ENCODE measurements around the gene WFDC11.
"Not testable (repeated sequence)": the region's sequence is repeated elsewhere in the genome, so short reads cannot be mapped to it uniquely, and the experiment has no call there.

The WFDC11 gene

DNA sequence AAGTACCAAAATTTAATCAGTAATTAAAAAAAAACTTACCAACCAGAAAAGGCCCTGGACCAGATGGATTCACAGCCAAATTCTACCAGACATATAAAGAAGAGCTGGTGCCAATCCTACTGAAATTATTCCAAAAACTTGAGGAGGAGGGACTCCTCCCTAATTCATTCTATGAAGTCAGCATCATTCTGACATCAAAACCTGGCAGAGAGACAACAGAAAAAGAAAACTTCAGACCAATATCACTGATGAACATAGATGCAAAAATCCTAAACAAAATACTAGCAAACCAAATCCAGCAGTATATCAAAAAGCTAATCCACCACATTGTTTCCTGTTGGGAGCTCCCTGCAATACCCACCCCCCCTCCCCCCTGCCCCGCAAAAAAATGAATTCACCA lies at the start of gene WFDC11:
Gene WFDC11, minus strand, starts transcription at position 101 of the 400 bp plus-strand sequence. CDS start 19,639 bp downstream, outside the sequence.
- no peak for DNase-seq (ENCODE audit: low read depth in 2 of 2)

DNA sequence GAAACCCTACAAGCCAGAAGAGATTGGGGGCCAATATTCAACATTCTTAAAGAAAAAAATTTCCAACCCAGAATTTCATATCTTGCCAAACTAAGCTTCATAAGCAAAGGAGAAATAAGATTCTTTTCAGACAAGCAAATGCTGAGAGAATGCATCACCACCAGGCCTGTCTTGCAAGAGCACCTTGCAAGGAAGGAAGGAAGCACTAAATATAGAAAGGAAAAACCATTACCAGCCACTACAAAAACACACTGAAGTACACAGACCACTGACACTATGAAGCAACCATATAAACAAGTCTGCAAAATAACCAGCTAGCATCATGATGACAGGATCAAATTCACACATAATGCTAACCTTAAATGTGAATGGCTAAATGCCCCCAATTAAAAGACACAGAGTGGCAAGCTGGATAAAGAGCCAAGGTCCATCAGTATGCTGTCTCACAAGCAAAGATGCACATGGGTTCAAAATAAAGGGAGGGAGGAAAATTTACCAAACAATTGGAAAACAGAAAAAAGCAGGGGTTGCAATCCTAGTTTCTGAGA lies 46.2 kb upstream of the WFDC11 start:
- DNase-seq (ENCODE audit: low read depth in 2 of 2): not testable (repeated sequence)

DNA sequence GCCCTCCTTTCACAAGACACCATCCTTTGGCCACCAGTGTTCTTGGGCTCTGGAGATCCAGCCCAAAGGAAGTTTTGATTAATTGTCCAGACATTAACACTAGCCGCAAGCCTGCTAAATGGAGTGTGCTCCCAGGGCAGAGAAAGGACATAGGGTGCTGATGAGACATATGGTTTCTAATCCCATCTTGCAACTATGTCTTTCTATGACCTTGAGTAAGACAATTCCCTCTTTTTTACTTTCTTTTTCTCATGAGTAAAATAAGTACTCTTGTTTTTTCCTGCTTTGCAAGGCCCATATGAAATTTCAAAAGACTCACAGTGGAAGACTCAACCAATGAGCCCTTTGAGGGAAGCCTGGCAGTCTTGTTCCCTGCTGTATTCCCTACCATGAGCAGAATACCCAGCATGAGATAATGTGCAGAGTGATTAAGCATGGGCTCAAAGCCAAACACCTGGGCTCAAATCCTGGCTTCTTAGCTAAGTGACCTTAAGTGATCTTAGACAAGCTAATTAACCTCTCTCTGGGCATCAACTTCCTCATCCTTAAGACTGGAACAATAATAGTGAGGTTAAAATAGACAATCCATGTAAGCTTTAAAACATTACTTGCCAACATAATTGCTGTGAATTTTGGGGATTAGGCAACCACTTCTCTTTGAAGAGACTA lies 35.1 kb upstream of the WFDC11 start, which contains the start of gene WFDC10B:
Gene WFDC10B, minus strand, starts transcription at position 51 of the 669 bp plus-strand sequence. CDS start 19,027 bp downstream, outside the sequence.
- DNase-seq (ENCODE audit: low read depth in 2 of 2): no peak

DNA sequence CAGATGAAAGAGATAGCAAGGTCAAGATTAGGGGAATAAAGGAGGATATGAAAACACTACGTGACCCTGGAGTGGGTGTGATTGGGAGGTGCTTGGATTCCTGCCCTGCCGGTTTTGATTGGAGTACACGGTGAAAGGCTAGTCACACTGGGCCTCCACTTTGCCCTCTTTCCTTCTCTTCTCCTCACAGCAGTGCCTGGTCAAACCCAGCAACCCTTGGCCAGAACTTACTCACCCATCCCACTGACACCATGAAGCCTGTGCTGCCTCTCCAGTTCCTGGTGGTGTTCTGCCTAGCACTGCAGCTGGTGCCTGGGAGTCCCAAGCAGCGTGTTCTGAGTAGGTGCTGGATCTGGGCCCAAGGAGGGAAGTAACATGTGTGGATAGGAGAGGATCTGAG lies 31.8 kb upstream of the WFDC11 start, which contains the start of gene WFDC13:
Gene WFDC13, plus strand, starts transcription at position 166 of the 400 bp plus-strand sequence. Its CDS starts 86 bp downstream, at position 252.
- no peak for DNase-seq (ENCODE audit: low read depth in 2 of 2)

DNA sequence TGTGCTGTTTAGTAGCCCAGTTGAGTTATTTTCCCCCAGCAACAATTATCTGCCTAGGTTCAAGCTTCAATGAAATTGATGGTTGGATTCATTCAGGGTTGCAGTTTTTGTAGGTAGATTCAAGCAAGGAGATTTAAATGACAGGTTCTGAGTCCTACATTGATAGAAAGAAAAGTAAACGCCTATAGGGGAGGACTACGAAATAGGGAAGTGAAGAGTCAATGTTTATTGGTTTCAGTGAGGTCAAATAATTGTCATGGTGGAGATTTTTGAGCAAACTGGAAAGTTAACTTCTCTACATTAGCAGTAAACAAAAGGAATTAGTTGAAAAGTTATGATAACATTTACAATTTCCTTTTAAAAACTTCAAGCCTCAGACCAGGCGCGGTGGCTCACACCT lies 31.1 kb upstream of the WFDC11 start:
- DNase-seq (ENCODE audit: low read depth in 2 of 2): no peak

DNA sequence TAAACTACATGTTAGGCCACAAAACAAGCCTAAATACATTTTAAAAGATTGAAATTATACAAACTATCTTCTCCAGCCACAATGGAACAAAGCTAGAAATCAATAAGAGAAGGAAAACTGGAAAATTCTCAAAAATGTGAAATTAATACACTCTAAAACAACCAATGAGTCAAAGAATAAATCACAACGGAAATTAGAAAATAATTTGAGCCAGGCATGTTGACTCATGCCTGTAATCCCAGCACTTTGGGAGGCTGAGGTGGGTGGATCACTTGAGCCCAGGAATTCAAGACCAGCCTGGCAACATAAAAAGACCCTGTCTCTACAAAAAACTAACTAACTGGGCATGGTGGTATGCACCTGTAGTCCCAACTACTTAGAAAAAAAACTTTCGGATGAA lies 25.5 kb upstream of the WFDC11 start:
- no peak for DNase-seq (ENCODE audit: low read depth in 2 of 2)

DNA sequence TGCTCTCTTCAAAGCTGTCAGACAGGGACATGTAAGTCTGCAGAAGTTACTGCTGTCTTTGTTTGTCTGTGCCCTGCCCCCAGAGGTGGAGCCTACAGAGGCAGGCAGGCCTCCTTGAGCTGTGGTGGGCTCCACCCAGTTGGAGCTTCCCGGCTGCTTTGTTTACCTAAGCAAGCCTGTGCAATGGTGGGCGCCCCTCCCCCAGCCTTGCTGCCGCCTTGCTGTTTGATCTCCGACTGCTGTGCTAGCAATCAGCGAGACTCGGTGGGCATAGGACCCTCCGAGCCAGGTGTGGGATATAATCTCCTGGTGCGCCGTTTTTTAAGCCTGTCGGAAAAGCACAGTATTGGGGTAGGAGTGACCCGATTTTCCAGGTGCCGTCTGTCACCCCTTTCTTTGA lies 23.3 kb upstream of the WFDC11 start:
- not testable (repeated sequence) for DNase-seq (ENCODE audit: low read depth in 2 of 2)

DNA sequence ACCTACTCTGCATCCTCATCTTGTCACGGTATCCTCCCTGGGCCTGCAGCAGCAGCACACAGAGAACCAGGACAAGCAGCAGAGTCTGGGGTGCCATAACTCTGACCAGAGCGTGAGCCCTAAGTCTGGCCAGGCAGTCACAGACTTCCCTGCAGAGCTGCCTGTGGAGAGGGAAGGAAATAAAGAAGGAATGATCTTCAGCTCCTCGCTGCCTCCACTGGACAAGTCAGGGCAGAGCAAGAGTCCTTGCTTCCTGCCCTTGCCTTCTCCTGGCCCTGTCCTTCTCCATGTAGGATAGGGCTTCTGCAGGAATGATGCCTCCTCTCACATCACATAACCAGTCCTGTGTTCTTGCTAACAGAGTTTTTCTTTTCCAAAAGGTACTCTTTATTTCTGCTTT lies 15.9 kb upstream of the WFDC11 start:
- no peak for DNase-seq (ENCODE audit: low read depth in 2 of 2)

DNA sequence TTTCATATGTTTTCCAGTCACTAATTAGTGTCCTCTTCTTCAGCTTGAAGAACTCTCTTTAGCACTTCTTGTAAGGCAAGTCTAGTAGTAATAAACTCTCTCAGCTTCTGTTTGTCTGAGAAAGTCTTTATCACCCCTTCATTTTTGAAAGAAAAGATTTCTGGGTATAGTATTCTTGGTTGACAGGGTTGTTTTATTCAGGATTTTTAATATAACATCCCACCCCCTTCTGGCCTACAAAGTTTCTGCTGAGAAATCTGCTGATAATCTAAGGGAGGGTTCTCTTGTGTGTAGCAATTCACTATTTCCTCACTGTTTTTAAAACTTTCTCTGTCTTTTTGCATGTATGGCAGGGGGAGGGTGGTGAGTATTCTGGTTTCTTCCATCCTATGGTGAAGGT lies 9.6 kb upstream of the WFDC11 start:
- no peak for DNase-seq (ENCODE audit: low read depth in 2 of 2)

DNA sequence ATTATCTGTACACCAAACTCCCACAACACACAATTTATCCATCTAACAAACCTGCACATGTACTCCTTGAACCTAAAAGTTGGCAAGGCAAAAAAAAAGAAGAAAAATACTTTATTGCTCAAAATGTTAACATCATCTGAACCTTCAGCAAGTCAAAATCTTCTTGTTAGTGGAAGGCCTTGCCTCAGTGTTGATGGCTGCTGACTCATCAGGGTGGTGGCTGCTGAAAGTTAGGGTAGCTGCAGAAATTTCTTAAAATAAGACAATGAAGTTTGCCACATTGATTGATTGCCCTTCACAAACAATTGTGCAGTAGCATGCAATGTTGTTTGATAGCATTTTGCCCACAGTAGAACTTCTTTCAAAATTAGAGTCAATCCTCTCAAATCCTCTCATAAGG lies 2.7 kb upstream of the WFDC11 start:
- no peak for DNase-seq (ENCODE audit: low read depth in 2 of 2)

DNA sequence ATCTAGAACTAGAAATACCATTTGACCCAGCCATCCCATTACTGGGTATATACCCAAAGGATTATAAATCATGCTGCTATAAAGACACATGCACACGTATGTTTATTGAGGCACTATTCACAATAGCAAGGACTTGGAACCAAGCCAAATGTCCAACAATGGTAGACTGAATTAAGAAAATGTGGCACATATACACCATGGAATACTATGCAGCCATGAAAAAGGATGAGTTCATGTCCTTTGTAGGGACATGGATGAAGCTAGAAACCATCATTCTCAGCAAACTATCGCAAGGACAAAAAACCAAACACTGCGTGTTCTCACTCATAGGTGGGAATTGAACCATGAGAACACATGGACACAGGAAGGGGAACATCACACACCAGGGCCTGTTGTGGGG lies 13.0 kb downstream of the WFDC11 start:
- not testable (repeated sequence) for DNase-seq (ENCODE audit: low read depth in 2 of 2)

DNA sequence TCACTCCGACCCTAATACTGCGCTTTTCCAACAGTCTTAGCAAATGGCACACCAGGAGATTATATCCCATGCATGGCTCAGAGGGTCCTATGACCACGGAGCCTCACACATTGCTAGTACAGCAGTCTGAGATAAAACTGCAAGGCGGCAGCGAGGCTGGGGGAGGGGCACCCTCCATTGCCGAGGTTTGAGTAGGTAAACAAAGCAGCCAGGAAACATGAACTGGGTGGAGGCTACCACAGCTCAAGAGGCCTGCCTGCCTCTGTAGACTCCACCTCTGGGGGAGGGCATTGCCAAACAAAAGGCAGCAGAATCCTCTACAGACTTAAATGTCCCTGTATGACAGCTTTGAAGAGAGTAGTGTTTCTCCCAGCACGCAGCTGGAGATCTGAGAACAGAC lies 18.3 kb downstream of the WFDC11 start:
- not testable (repeated sequence) for DNase-seq (ENCODE audit: low read depth in 2 of 2)

DNA sequence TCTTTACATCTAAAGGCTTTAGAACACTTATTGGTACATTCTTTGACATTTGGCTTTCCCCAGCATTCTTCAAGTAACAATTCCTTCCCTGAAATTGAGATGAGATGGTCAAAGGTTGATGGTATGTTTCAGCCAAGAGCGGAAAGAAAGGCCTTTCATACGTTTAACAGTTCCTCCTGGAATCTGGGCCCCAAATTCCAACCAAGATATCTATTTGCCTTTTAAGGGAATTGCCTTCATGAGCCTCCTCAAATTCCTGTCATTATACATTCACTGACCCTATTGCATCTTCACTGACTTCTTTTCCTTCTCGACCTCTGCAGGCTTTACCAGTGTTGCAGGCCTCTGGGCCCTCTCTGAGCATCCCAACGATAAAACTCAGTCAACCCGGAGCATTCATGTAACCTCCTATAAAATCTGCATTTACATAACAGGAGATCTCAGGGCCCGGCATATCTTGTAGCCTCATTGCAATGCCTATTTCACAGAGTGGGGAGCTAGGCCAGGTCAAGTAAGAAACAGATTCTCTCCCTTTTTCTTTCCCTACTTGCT lies 20.7 kb downstream of the WFDC11 start:
- DNase-seq (ENCODE audit: low read depth in 2 of 2): no peak

DNA sequence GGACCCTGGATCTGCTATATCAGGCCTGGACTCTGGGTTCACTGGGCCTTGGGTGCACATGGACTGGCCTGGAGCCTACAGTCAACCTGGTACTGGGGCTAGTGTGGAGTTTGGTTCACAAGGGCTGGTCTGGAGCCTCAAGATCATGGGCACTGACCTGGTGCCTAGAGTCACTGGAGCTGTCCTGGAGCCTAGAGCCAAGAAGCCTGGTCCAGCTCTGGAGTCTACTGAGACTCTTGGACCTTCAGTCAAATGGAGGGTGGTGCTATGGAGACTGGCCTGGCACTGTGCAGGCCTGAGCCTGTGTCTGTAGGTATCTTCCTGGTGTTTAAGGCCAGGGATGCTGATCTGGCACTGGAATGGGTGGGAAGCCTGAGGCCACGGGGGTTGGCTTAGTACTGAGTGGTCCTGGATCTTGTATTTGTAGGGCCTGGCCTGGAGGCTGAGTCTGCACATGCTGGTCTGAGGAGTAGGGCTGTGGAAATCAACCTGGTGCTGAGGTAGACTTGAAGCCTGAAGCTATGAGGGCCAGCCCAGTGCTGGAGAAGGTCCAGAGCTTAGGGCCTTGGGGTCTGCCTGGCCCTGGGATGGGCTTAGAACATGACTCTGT lies 22.5 kb downstream of the WFDC11 start:
- no peak for DNase-seq (ENCODE audit: low read depth in 2 of 2)

DNA sequence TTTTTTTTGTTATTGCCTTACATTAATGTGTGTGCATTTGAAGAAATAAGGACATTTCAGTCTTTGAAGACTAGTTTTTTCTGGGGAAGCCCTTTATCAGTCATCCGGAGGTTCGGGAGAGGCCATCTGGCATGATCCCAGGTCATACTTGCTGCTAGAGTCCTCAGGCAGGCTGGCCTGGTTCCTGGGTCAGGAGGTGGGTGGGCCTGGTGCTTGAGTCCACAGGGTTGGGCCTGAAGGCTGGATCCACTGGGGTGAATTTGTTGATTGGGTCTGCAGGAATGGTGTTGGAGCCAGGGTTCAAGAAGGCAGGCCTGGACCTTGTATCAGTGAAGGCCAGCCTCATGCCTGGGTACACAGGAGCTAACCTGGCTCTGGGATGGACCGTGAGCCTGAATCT lies 23.2 kb downstream of the WFDC11 start:
- no peak for DNase-seq (ENCODE audit: low read depth in 2 of 2)

DNA sequence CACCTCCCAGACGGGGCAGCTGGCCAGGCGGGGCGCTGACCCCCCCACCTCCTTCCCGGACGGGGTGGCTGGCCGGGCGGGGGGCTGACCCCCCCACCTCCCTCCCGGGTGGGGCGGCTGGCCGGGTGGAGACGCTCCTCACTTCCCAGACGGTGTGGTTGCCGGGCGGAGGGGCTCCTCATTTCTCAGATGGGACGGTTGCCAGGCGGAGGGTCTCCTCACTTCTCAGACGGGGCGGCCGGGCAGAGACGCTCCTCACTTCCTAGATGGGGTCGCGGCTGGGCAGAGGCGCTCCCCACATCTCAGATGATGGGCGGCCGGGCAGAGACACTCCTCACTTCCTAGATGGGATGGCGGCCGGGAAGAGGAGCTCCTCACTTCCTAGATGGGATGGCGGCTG lies 24.2 kb downstream of the WFDC11 start:
- DNase-seq (ENCODE audit: low read depth in 2 of 2): not testable (repeated sequence)

DNA sequence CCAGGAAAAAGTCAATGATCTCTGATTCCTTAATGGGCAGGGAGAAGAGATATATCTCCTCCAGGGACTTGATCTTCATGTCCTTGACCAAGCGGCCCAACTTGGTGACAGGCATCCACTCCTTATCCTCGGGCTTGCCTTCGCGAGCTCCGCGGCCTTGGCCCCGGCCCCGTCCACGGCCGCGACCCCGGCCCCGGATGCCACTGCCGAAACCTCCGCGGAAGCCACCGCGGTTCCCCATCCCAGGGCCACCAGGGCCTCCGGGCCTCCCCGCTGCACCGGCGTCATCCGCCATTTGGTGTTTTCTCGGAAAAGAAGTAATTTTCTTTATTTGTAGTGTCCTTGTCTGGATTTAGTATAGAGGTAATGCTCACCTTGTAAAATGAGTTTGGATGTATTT lies 29.0 kb downstream of the WFDC11 start:
- DNase-seq (ENCODE audit: low read depth in 2 of 2): not testable (repeated sequence)

DNA sequence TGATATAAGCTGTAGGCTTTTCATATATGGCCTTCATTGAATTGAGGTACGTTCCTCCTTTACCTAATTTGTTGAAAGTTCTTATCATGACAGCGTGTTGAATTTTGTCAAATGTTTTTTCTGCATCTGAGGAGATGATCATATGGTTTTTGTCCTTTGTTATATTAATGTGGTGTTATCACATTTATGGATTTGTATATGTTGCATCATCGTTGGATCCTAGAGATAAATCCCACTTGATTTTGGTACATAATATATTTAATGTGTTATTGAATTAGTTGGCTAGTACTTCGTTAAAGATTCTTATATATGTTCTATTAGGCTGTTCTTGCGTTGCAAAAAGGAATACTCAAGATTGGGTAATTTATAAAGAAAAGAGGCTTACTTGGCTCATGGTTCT lies 30.4 kb downstream of the WFDC11 start:
- DNase-seq (ENCODE audit: low read depth in 2 of 2): no peak

DNA sequence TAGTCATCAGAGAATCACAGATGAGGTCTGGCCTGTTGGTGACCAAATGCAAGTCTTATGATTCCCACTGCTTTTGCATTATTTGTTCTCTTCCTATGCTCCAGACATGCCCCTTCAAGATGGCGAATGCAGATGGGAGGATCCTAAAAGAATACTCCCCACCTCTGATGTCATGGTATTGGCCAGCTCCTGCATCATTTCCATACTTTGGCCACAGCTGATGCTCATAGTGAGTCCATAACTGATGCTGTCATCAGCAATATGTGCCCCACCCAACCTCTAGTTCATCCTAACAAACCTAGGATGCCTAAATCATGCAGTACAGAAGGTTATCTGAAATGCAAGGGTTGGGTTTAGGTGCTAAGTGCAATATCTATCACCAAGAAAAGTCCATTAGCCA lies 33.5 kb downstream of the WFDC11 start:
- no peak for DNase-seq (ENCODE audit: low read depth in 2 of 2)

DNA sequence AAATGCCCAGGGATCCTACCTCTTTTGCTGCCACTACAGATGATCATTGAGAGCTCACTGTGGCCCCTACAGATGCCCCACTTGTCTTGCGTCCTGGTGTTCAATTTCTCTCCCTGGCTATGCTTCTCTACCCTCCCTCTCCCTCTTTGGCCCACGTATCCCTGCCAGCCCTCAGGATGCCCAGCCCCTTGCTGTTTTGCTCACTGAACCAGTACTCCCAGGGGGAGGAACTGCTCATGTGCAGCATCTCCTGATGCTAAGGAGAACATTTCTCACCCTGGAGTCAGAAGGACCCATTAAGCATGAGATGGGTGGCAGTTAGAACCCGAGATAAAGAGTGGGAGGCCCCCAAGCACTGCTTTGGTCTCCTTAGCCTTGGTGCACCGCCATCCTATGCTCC lies 38.9 kb downstream of the WFDC11 start, which contains the start of gene WFDC9:
Gene WFDC9, minus strand, starts transcription at position 101 of the 400 bp plus-strand sequence. CDS start 21,103 bp downstream, outside the sequence.
- DNase-seq (ENCODE audit: low read depth in 2 of 2): no peak

DNA sequence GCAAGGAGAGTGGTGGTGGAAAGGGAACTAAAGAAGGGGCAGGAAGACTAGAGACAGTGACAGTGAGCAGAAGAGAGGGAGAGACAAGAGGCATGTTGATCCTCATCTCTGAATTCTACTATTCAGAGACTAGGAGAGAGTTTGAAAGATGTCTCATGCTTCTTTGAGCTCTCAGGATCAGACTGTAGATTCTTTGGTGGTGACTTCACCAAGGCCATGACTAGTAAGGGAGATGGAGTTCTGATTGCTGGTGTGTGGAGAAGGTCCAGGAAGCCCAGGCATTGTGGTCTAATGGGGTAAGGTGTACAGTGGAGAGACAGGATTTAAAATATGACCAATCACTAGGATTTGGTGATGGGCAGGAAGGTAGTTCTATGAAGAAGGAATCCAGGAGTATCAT lies 39.7 kb downstream of the WFDC11 start:
- no peak for DNase-seq (ENCODE audit: low read depth in 2 of 2)

DNA sequence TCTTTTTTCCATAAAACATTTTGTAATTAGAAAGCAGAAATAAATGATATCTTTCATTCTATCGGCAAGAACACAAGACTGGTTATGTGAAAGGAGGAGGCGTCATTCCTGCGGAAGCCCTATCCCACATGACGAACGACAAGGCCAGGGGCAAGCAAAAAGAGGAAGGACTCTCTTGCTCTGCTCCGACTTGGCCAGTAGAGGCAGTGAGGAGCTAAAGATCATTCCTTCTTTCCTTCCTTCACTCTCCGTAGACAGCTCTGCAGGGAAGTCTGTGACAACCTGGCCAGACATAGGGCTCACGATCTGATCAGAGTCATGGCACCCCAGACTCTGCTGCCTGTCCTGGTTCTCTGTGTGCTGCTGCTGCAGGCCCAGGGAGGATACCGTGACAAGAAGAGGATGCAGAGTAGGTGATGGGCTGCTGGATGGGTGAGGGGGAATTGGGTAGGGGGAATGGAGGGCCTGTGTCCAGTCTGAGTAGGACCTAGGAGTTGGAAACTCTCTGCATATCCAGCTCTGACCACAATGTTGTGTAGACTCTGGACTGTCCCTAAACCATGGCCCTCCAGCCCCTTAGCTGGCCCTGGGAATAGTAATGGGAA lies 40.4 kb downstream of the WFDC11 start, which contains the start of gene WFDC10A:
Gene WFDC10A, plus strand, starts transcription at position 244 of the 605 bp plus-strand sequence. Its CDS starts 75 bp downstream, at position 319.
- DNase-seq (ENCODE audit: low read depth in 2 of 2): no peak

All from stimulated activated CD4-positive, alpha-beta T cell treated with anti-CD3 and anti-CD28 coated beads, Interleukin-1b, Interleukin-23, amount 100 ng/mL, for 1 hour (primary cell).